Smooth muscle cell (in vitro differentiated cells): ENCODE data around the gene CDKN2D. TPM values are rescaled to one million over a fixed set of nuclear protein-coding genes. Genes with fewer than 3 reads are reported as not detected.
"Not testable (repeated sequence)": the region's sequence is repeated elsewhere in the genome, so short reads cannot be mapped to it uniquely, and the experiment has no call there.

Source experiments
- DNase-seq: peaks from one replicate; lab custom pipeline; 2025; ENCODE audit not compliant: unreplicated experiment; lab: John Stamatoyannopoulos, UW
- H2AFZ ChIP-seq: fragments of 200-600 bp; sonication (generic); 2 replicates; pipeline ENCODE4 v1.6.0; 2016; ENCODE audit warnings: antibody characterized with exemption, low read depth, mild to moderate bottlenecking
- H3F3A ChIP-seq: fragments of 200-600 bp; sonication (generic); 2 replicates; pipeline ENCODE4 v1.6.0; 2017; ENCODE audit warnings: antibody characterized with exemption, low read depth
- H3K27ac ChIP-seq: fragments of 200-600 bp; sonication (generic); 2 replicates; pipeline ENCODE4 v1.5.1; 2016; ENCODE audit warnings: low read depth, mild to moderate bottlenecking
- H3K27me3 ChIP-seq: fragments of 200-600 bp; sonication (generic); 2 replicates; pipeline ENCODE4 v1.6.1; 2016; ENCODE audit warnings: low read depth, mild to moderate bottlenecking
- H3K36me3 ChIP-seq: fragments of 200-600 bp; sonication (generic); 2 replicates; pipeline ENCODE4 v1.5.1; 2016; ENCODE audit warnings: low read depth
- H3K4me1 ChIP-seq: fragments of 200-600 bp; sonication (generic); 2 replicates; pipeline ENCODE4 v1.5.1; 2016; ENCODE audit warnings: low read depth
- H3K4me2 ChIP-seq: fragments of 200-600 bp; sonication (generic); 2 replicates; pipeline ENCODE4 v1.6.0; 2016; ENCODE audit warnings: mild to moderate bottlenecking
- H3K4me3 ChIP-seq: fragments of 200-600 bp; sonication (generic); 2 replicates; pipeline ENCODE4 v1.5.1; 2016; ENCODE audit warnings: mild to moderate bottlenecking
- H3K79me2 ChIP-seq: fragments of 200-600 bp; sonication (generic); 2 replicates; pipeline ENCODE4 v1.6.0; 2016; ENCODE audit warnings: low read depth, mild to moderate bottlenecking
- H3K9ac ChIP-seq: fragments of 200-600 bp; sonication (generic); 2 replicates; pipeline ENCODE4 v1.6.0; 2016; ENCODE audit warnings: low read depth
- H3K9me3 ChIP-seq: fragments of 200-600 bp; sonication (generic); replicated peaks from 2 replicates; pipeline ENCODE4 v1.5.1; 2016; ENCODE audit warnings: low read depth
- H4K20me1 ChIP-seq: fragments of 200-600 bp; sonication (generic); 2 replicates; pipeline ENCODE4 v1.6.0; 2016; ENCODE audit warnings: low read depth
- WGBS: methylation state at CpG from one replicate; pipeline ENCODE4 v1.1.7; 2016; ENCODE audit warnings: low lambda C conversion rate; 5-methylcytosine and 5-hydroxymethylcytosine counted together
- polyA plus RNA-seq: library from polyadenylated mRNA; unstranded; fragments of >200 nt; fragmentation: Nextera tagmentation; extraction: Ambion mirVana; gene quantifications from 2 replicates; pipeline ENCODE4 v1.2.1, GENCODE V29; 2016
- total RNA-seq: library from RNA; depleted of rRNA; stranded (reverse); fragments of >200 nt; gene quantifications from 2 replicates; pipeline ENCODE4 v1.2.3, GENCODE V29; 2014
- TF ChIP-seq, protein P1 (sequence below): fragments of 200-600 bp; sonication (generic); IDR thresholded peaks from 2 replicates; pipeline ENCODE4 v1.5.1; 2017; ENCODE audit warnings: borderline replicate concordance, mild to moderate bottlenecking, antibody characterized with exemption; ENCODE audit not compliant: insufficient read depth, poor library complexity, severe bottlenecking

CDKN2D gene
- total and polyA plus RNA-seq, 2 experiments from 2014 or later = 5.4 to 25.3 TPM

DNA sequence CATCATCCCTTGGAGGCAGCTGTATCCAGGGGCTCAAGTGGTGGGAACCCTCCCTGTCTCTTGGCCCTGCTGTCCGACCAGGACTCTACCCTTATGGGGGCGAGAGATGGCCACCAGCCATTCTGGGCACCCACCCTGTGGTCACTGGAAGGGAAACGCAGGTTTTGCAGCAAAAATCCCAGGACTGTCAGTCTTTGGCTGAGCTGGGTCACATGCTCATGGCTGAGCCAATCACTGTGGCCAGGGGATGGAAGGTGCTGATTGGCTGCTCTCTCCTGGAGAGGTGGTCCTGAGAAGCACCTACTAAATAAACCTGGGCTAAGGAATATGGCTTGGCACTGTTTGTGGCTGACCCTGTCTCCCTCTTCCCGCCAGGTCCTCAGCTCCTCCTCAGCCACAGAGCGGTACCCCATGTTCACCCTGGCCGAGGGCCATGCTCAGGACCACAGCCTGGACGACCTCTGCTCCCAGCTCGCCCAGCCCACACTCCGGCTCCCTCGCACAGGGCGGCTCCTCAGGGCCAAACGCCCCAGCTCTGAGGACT lies 16.2 kb downstream of the CDKN2D start:
- no peak overlapping the region for H3K27ac ChIP-seq
- no peak overlapping the region for H3K4me2 ChIP-seq
- H2AFZ ChIP-seq = no peak overlapping the region
- H3K4me1 ChIP-seq = no peaks in the 10 kb centered on the region
- H4K20me1 ChIP-seq = peaks cover 17% of the 10 kb centered on the region
- H3K36me3 ChIP-seq = no peaks in the 10 kb centered on the region
- TF ChIP-seq, protein P1, sequence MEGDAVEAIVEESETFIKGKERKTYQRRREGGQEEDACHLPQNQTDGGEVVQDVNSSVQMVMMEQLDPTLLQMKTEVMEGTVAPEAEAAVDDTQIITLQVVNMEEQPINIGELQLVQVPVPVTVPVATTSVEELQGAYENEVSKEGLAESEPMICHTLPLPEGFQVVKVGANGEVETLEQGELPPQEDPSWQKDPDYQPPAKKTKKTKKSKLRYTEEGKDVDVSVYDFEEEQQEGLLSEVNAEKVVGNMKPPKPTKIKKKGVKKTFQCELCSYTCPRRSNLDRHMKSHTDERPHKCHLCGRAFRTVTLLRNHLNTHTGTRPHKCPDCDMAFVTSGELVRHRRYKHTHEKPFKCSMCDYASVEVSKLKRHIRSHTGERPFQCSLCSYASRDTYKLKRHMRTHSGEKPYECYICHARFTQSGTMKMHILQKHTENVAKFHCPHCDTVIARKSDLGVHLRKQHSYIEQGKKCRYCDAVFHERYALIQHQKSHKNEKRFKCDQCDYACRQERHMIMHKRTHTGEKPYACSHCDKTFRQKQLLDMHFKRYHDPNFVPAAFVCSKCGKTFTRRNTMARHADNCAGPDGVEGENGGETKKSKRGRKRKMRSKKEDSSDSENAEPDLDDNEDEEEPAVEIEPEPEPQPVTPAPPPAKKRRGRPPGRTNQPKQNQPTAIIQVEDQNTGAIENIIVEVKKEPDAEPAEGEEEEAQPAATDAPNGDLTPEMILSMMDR = no peak
- no peak overlapping the region for H3K9ac ChIP-seq
- DNase-seq = no peak
- 97% methylated on average over 12 of the region's 12 CpGs for WGBS
- H3K79me2 ChIP-seq = no peaks in the 10 kb centered on the region
- H3K27me3 ChIP-seq = no peaks in the 10 kb centered on the region
- no peaks in the 10 kb centered on the region for H3K9me3 ChIP-seq
- H3K4me3 ChIP-seq = no peak overlapping the region
- H3F3A ChIP-seq = peaks cover 12% of the 10 kb centered on the region

DNA sequence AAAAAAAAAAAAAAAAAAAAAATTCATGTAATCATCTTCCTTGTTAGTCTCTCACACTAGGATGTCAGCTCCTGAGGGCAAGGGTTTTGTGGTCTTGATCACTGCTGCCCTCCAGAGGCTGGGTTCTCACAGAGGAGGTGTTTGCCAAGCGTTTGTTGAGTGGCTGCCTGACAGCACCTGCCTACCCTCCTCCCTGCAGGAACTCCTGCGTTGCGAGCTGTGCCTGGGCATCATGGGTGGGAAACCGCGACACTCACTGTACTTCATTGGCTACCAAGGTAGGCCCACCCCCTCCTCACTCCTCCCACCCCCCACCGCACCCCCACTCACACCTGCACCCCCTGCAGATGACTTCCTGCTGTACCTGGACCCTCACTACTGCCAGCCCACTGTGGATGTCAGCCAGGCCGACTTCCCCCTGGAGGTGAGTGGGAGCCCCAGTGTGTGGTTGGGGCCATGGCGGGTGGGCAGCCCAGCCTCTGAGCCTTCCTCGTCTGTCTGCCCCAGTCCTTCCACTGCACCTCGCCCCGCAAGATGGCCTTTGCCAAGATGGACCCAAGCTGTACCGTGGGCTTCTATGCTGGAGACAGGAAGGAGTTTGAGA lies 17.0 kb downstream of the CDKN2D start:
- no peaks in the 10 kb centered on the region for H3K36me3 ChIP-seq

DNA sequence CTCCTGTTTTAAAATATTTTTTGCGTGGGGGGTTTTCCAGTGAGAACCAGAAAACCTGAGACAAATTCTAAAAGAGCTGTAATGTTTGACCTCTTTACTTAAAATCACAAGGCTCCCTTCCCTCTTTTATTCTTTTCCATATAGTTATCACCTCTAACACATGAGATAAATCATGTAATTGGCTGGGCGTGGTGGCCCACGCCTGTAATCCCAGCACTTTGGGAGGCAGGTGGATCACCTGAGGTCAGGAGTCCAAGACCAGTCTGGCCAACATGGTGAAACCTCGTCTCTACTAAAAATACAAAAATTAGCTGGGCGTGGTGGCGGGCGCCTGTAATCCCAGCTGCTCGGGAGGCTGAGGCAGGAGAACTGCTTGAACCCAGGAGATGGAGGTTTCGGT lies 17.8 kb downstream of the CDKN2D start:
- H3K27me3 ChIP-seq, H3K4me3 ChIP-seq, H2AFZ ChIP-seq, H3K4me1 ChIP-seq, H3K9ac ChIP-seq, H3K36me3 ChIP-seq, H3K27ac ChIP-seq, H3K4me2 ChIP-seq, H3K9me3 ChIP-seq, DNase-seq: not testable (repeated sequence)
- Histone ChIP-seq H3K79me2 (peaks cover 10% of the 10 kb centered on the region), H4K20me1 (peaks cover 17% of the 10 kb centered on the region), H3F3A (peaks cover 12% of the 10 kb centered on the region)
- 98% methylated on average over 9 of the region's 9 CpGs for WGBS

More for the DNA sequence above, 17.0 kb downstream of the CDKN2D start:
- H3K9ac ChIP-seq = no peak overlapping the region
- H3F3A ChIP-seq = peaks cover 12% of the 10 kb centered on the region
- H3K9me3 ChIP-seq = no peaks in the 10 kb centered on the region
- H3K4me1 ChIP-seq = no peaks in the 10 kb centered on the region
- peaks cover 17% of the 10 kb centered on the region for H4K20me1 ChIP-seq
- H3K79me2 ChIP-seq = peaks cover 4% of the 10 kb centered on the region
- no peak overlapping the region for H3K27ac ChIP-seq
- DNase-seq = no peak
- no peak overlapping the region for H3K4me2 ChIP-seq
- WGBS = 98% methylated on average over 12 of the region's 12 CpGs
- H2AFZ ChIP-seq = no peak overlapping the region
- TF ChIP-seq, protein P1 = no peak
- H3K27me3 ChIP-seq = no peaks in the 10 kb centered on the region
- no peak overlapping the region for H3K4me3 ChIP-seq

DNA sequence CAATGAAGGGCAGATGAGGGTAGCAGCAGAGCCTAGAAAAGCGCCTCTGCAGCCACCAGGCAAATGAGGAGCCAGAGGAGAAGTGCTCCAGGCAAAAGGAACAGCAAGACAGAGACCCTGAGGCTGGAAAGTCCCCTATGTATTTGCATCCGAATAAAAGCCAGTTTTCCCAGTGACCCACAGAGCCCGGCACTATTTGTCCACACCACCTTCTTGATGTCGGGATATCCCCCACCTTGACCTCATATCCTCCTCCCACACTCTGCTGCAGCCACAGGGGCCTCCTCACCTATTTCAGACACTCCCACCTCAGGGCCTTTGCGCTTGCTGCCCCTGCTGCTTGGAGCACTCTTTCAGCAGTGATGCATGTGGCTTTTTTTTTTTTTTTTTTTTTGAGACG lies 18.4 kb downstream of the CDKN2D start:
- Histone ChIP-seq H3K27ac (no peak overlapping the region), H3K36me3 (no peaks in the 10 kb centered on the region), H3K9ac (no peak overlapping the region), H3K79me2 (peaks cover 17% of the 10 kb centered on the region), H2AFZ (no peak overlapping the region), H3K4me1 (no peaks in the 10 kb centered on the region), H4K20me1 (peaks cover 17% of the 10 kb centered on the region), H3K4me3 (no peak overlapping the region), H3K27me3 (no peaks in the 10 kb centered on the region), H3F3A (peaks cover 12% of the 10 kb centered on the region), H3K9me3 (no peaks in the 10 kb centered on the region), H3K4me2 (no peak overlapping the region)
- WGBS = 99% methylated on average over 6 of the region's 6 CpGs
- TF ChIP-seq, protein P1 = no peak
- no peak for DNase-seq
